H1 (cell line): ENCODE measurements around the gene SDF2. TPM values are rescaled to one million over a fixed set of nuclear protein-coding genes. Genes with fewer than 3 reads are reported as not detected.

Experiments
- CTCF ChIA-PET: fragments of 300-600 bp; sonication (Branson Sonifier 250); formaldehyde crosslinking; loops from one replicate; lab custom pipeline; 2021; ENCODE audit not compliant: partially characterized antibody; lab: Charles Lee
- POLR2A ChIA-PET: fragments of 300-600 bp; sonication (Branson Sonifier 250); formaldehyde crosslinking; loops from one replicate; lab custom pipeline; 2021; ENCODE audit warnings: inconsistent platforms; ENCODE audit not compliant: partially characterized antibody; lab: Charles Lee
- DNase-seq, 2 experiments: peaks; one replicate each; pipeline versions ENCODE4 v3.0.0 to v3.0.0-alpha.2; 2010 to 2022; ENCODE audit warnings: low spot score in 2 of 2, low read depth in 1 of 2, mixed read lengths in 1 of 2
- FAIRE-seq: peaks from 2 replicates; lab custom pipeline; 2011; peaks lifted over from hg19 to GRCh38; lab: Jason Lieb, UNC
- H2AFZ ChIP-seq: 2 replicates; pipeline ENCODE4 v1.8.1; 2012; ENCODE audit warnings: low read length, inconsistent platforms
- H2AK5ac ChIP-seq: 2 replicates; pipeline ENCODE4 v1.6.1; 2013; ENCODE audit warnings: low read depth, low read length
- H2BK120ac ChIP-seq: replicated peaks from 2 replicates; pipeline ENCODE3; 2013; ENCODE audit warnings: low read depth, low read length, inconsistent platforms
- H2BK12ac ChIP-seq: 2 replicates; pipeline ENCODE4 v1.6.1; 2013; ENCODE audit warnings: low read depth, low read length
- H2BK15ac ChIP-seq: 2 replicates; pipeline ENCODE4 v1.6.1; 2013; ENCODE audit warnings: low read length
- H2BK20ac ChIP-seq: 2 replicates; pipeline ENCODE4 v1.6.1; 2013; ENCODE audit warnings: low read length
- H2BK5ac ChIP-seq: 2 replicates; pipeline ENCODE4 v1.6.1; 2013; ENCODE audit warnings: low read depth, low read length
- H3K14ac ChIP-seq: 2 replicates; pipeline ENCODE4 v1.6.1; 2013; ENCODE audit warnings: inconsistent platforms; ENCODE audit not compliant: insufficient read length
- H3K18ac ChIP-seq: 2 replicates; pipeline ENCODE4 v1.6.1; 2013; ENCODE audit warnings: low read length; ENCODE audit errors: extremely low read depth
- H3K23ac ChIP-seq: 2 replicates; pipeline ENCODE4 v1.6.1; 2013; ENCODE audit warnings: inconsistent platforms; ENCODE audit not compliant: insufficient read length
- H3K23me2 ChIP-seq: 2 replicates; pipeline ENCODE4 v1.6.1; 2013; ENCODE audit warnings: low read depth, low read length
- H3K27ac ChIP-seq: 2 replicates; pipeline ENCODE4 v1.6.1; 2011; ENCODE audit warnings: low read depth, low read length, inconsistent platforms
- H3K27me3 ChIP-seq, 4 experiments: replicated peaks in 1 of 4; 1 replicate in 1 of 4; 2 replicates in 3 of 4; pipeline versions ENCODE4 v1.6.1 to v1.8.1; 2011 to 2013; ENCODE audit warnings: low read length in 3 of 4, mild to moderate bottlenecking in 3 of 4, inconsistent platforms in 2 of 4, mixed read lengths in 2 of 4, moderate library complexity in 1 of 4; ENCODE audit not compliant: control insufficient read depth in 3 of 4, insufficient read depth in 3 of 4; ENCODE audit errors: extremely low read depth in 1 of 4
- H3K36me3 ChIP-seq, 4 experiments: 2 replicates each; pipeline versions ENCODE4 v1.6.1 to v1.8.1; 2011 to 2013; ENCODE audit warnings: mild to moderate bottlenecking in 4 of 4, low read length in 3 of 4, moderate library complexity in 2 of 4, control low read depth in 1 of 4, inconsistent platforms in 1 of 4; ENCODE audit not compliant: insufficient read depth in 4 of 4, control insufficient read depth in 2 of 4
- H3K4ac ChIP-seq: replicated peaks from 2 replicates; pipeline ENCODE3; 2013; ENCODE audit warnings: low read length, low read depth, mixed read lengths, inconsistent platforms; ENCODE audit not compliant: insufficient read length
- H3K4me1 ChIP-seq, 4 experiments: replicated peaks in 1 of 4; 1 replicate in 1 of 4; 2 replicates in 3 of 4; pipeline versions ENCODE4 v1.6.1 to v1.8.1; 2011 to 2013; ENCODE audit warnings: low read length in 3 of 4, inconsistent platforms in 2 of 4, mixed read lengths in 1 of 4; ENCODE audit not compliant: insufficient read depth in 4 of 4, control insufficient read depth in 3 of 4
- H3K4me2 ChIP-seq, 2 experiments: 2 replicates each; pipeline versions ENCODE4 v1.6.1 to v1.8.1; 2011 to 2013; ENCODE audit warnings: low read depth in 2 of 2, low read length in 2 of 2, control low read depth in 1 of 2, inconsistent platforms in 1 of 2, mild to moderate bottlenecking in 1 of 2; ENCODE audit not compliant: insufficient read depth in 1 of 2
- H3K4me3 ChIP-seq, 4 experiments: fragments of 200-600, 300-600 bp in 1 of 4; sonication (generic), shearing (Covaris generic), sonication (Bioruptor Twin) in 1 of 4; 2 replicates each; pipeline versions ENCODE4 v1.5.1 to v1.8.1; 2011 to 2016; ENCODE audit warnings: low read length in 4 of 4, low read depth in 3 of 4, control low read depth in 2 of 4, inconsistent platforms in 2 of 4, mild to moderate bottlenecking in 2 of 4, mixed read lengths in 1 of 4, moderate library complexity in 1 of 4; ENCODE audit not compliant: insufficient read depth in 2 of 4; ENCODE audit errors: extremely low read depth in 1 of 4
- H3K56ac ChIP-seq: replicated peaks from 2 replicates; pipeline ENCODE3; 2013; ENCODE audit warnings: low read depth, mild to moderate bottlenecking, mixed read lengths, low read length, inconsistent platforms; ENCODE audit not compliant: insufficient read length
- H3K79me1 ChIP-seq: 2 replicates; pipeline ENCODE4 v1.6.1; 2013; ENCODE audit warnings: low read depth, low read length, control low read depth
- H3K79me2 ChIP-seq, 2 experiments: 2 replicates each; pipeline versions ENCODE4 v1.6.1 to v1.8.1; 2012 to 2013; ENCODE audit warnings: low read length in 2 of 2, mild to moderate bottlenecking in 2 of 2, inconsistent platforms in 1 of 2; ENCODE audit not compliant: insufficient read depth in 2 of 2, control insufficient read depth in 1 of 2
- H3K9ac ChIP-seq, 4 experiments: replicated peaks in 1 of 4; 1 replicate in 1 of 4; 2 replicates in 3 of 4; pipeline versions ENCODE4 v1.6.1 to v1.8.1; 2011 to 2013; ENCODE audit warnings: low read depth in 3 of 4, low read length in 3 of 4, control low read depth in 2 of 4, mild to moderate bottlenecking in 2 of 4, moderate library complexity in 2 of 4, inconsistent platforms in 1 of 4; ENCODE audit errors: extremely low read depth in 1 of 4
- H3K9me3 ChIP-seq, 2 experiments: 2 replicates each; pipeline versions ENCODE4 v1.6.1 to v1.8.1; 2012 to 2013; ENCODE audit warnings: mild to moderate bottlenecking in 2 of 2, moderate library complexity in 2 of 2, control low read depth in 1 of 2, inconsistent platforms in 1 of 2, low read depth in 1 of 2, low read length in 1 of 2, mixed read lengths in 1 of 2; ENCODE audit not compliant: insufficient read depth in 2 of 2
- H4K20me1 ChIP-seq, 2 experiments: replicated peaks in 1 of 2; 2 replicates each; pipeline versions ENCODE3 to v1.8.1; 2011 to 2013; ENCODE audit warnings: inconsistent platforms in 2 of 2, low read length in 2 of 2, mild to moderate bottlenecking in 1 of 2; ENCODE audit not compliant: insufficient read depth in 2 of 2, control insufficient read depth in 1 of 2
- H4K5ac ChIP-seq: 2 replicates; pipeline ENCODE4 v1.6.1; 2013; ENCODE audit warnings: low read length, low read depth, mixed read lengths, inconsistent platforms; ENCODE audit not compliant: insufficient read length
- H4K8ac ChIP-seq: 2 replicates; pipeline ENCODE4 v1.8.0; 2013; ENCODE audit warnings: mild to moderate bottlenecking, moderate library complexity, low read length, inconsistent platforms; ENCODE audit not compliant: insufficient read depth; ENCODE audit errors: extremely low read depth
- H4K91ac ChIP-seq: replicated peaks from 2 replicates; pipeline ENCODE3; 2013; ENCODE audit warnings: low read length, mixed read lengths, inconsistent platforms; ENCODE audit not compliant: insufficient read length
- BCL11A ChIP-seq, 2 experiments: IDR thresholded peaks; one replicate each; pipeline ENCODE4 v1.6.1; 2011; ENCODE audit warnings: low read depth in 2 of 2, low read length in 2 of 2, mild to moderate bottlenecking in 2 of 2
- CEBPB ChIP-seq: IDR thresholded peaks from 2 replicates; pipeline ENCODE4 v1.6.1; 2012; ENCODE audit warnings: low read depth, low read length
- CTBP2 ChIP-seq: IDR thresholded peaks from 2 replicates; pipeline ENCODE4 v1.7.0; 2011; ENCODE audit warnings: borderline replicate concordance, mild to moderate bottlenecking, moderate library complexity, mixed read lengths, low read length; ENCODE audit not compliant: insufficient read depth, insufficient read length
- JUND ChIP-seq: IDR thresholded peaks from 2 replicates; pipeline ENCODE4 v1.6.1; 2011; ENCODE audit warnings: mild to moderate bottlenecking, improper control_type of control experiment, low read length
- KDM1A ChIP-seq: fragments of 200-600, 300-600 bp; sonication (generic); IDR thresholded peaks from 2 replicates; pipeline ENCODE4 v1.7.1; 2016; ENCODE audit warnings: mild to moderate bottlenecking, low read length, borderline replicate concordance
- KDM4A ChIP-seq: IDR thresholded peaks from one replicate; pipeline ENCODE4 v1.7.1; 2012; ENCODE audit warnings: low read depth, mild to moderate bottlenecking, moderate library complexity, low read length, inconsistent platforms; ENCODE audit not compliant: severe bottlenecking
- MAFK ChIP-seq: IDR thresholded peaks from 2 replicates; pipeline ENCODE4 v1.6.1; 2012; ENCODE audit warnings: low read depth, mild to moderate bottlenecking, improper control_type of control experiment, low read length
- POLR2AphosphoS5 ChIP-seq: IDR thresholded peaks from 2 replicates; pipeline ENCODE4 v1.6.1; 2011; ENCODE audit warnings: low read depth, low read length
- RNF2 ChIP-seq: fragments of 200-900, 300-1000 bp; sonication (generic); IDR thresholded peaks from 2 replicates; pipeline ENCODE4 v1.7.1; 2016; ENCODE audit warnings: borderline replicate concordance, low read depth, mild to moderate bottlenecking, antibody characterized with exemption, low read length; ENCODE audit not compliant: poor library complexity, severe bottlenecking; ENCODE audit errors: missing control alignments
- SIN3A ChIP-seq, 2 experiments: IDR thresholded peaks in 1 of 2; conservative IDR thresholded peaks in 1 of 2; 2 replicates each; pipeline ENCODE4 v1.6.1; 2011 to 2012; ENCODE audit warnings: low read length in 2 of 2, improper control_type of control experiment in 1 of 2, low read depth in 1 of 2, mild to moderate bottlenecking in 1 of 2
- SP1 ChIP-seq: IDR thresholded peaks from 2 replicates; pipeline ENCODE4 v1.6.1; 2011; ENCODE audit warnings: low read depth, low read length
- TAF7 ChIP-seq: optimal IDR thresholded peaks from 2 replicates; pipeline ENCODE3; 2011; ENCODE audit warnings: low read depth, mild to moderate bottlenecking, inconsistent platforms, low read length, moderate library complexity, borderline replicate concordance
- WGBS, 2 experiments: shearing (Covaris generic) in 1 of 2; methylation state at CpG; one replicate each; pipeline versions ENCODE4 v1.1.6 to v1.1.7; 2013 to 2015; ENCODE audit warnings: low lambda C conversion rate in 2 of 2, mixed read lengths in 2 of 2, inconsistent platforms in 1 of 2, low coverage in 1 of 2, missing lambda C conversion rate in 1 of 2; ENCODE audit not compliant: insufficient replicate concordance in 2 of 2, insufficient coverage in 1 of 2, insufficient read length in 1 of 2; ENCODE audit errors: extremely low coverage in 1 of 2, missing lambda C conversion rate in 1 of 2; 5-methylcytosine and 5-hydroxymethylcytosine counted together
- polyA plus RNA-seq, 7 experiments: library from polyadenylated mRNA; depleted of rRNA in 3 of 7; stranded (reverse) in 5 of 7; unstranded in 2 of 7; fragments of >200 nt in 5 of 7; fragments of 200-250 nt in 2 of 7; gene quantifications; 1 replicate in 5 of 7; 2 replicates in 1 of 7; 4 replicates in 1 of 7; pipeline versions ENCODE4 v1.2.1 to v1.2.3, GENCODE V29; 2011 to 2013; ENCODE audit warnings: missing spikeins in 2 of 7, mixed read lengths in 2 of 7
- total RNA-seq: library from RNA; stranded (reverse); fragmentation: NEBNext Ultra II Directional; extraction: Animal tissue kit (Norgen Biotek cat#: 25700); gene quantifications from 2 replicates; pipeline ENCODE4 v1.2.1, GENCODE V29; 2021

The SDF2 gene
- total and polyA plus RNA-seq, 2 of the 8 experiments (the other 6 are each of a cell fraction or from before 2014, with no cell fraction given) = 44.8 to 65.4 TPM

- Histone ChIP-seq H2BK120ac (no peak overlapping the region), H3K4ac (no peak overlapping the region), H3K79me2 (no peaks in the 10 kb centered on the region), H4K20me1 (peaks cover 2 to 5% of the 10 kb centered on the region in 2 experiments), H2BK5ac (no peak overlapping the region), H3K79me1 (0 out of 2 replicates have a peak, but pooled peaks cover 2% of the 10 kb centered on the region), H3K27me3 (no peaks in the 10 kb centered on the region), H3K18ac (no peak overlapping the region), H2BK15ac (no peak overlapping the region), H2BK20ac (no peak overlapping the region), H4K91ac (no peak overlapping the region), H4K5ac (no peak overlapping the region), H3K9me3 (no peaks in the 10 kb centered on the region), H3K23ac (no peak overlapping the region), H3K4me3 (no peak overlapping the region), H3K9ac (no peak overlapping the region), H3K23me2 (no peaks in the 10 kb centered on the region), H2BK12ac (no peak overlapping the region), H3K56ac (no peak overlapping the region), H3K14ac (no peak overlapping the region), H3K36me3 (peaks cover 57 to 89% (median 79%) of the 10 kb centered on the region in 4 experiments), H3K4me2 (no peak overlapping the region), H2AK5ac (no peak overlapping the region), H2AFZ (no peak overlapping the region), H3K4me1 (no peaks in the 10 kb centered on the region), H4K8ac (no peak overlapping the region; the same call in 1 of the 2 replicates), H3K27ac (no peak overlapping the region)
- CTCF ChIA-PET = interaction anchor here (0.6 to 6.0 kb wide), 2 partner anchors 15 to 220 kb away, joined by 3 to 45 read pairs; partner anchors contain the start of gene SPAG5
- WGBS, 2 experiments = 89% methylated on average over 4 of the region's 4 CpGs; no CpG with 5 or more reads in 1 of the 2 experiments
- FAIRE-seq = no peak
- POLR2A ChIA-PET = interaction anchor here (0.7 to 14.8 kb wide), 9 partner anchors 9 to 76 kb away, joined by 3 to 163 read pairs (median 4); partner anchors contain the start of genes SDF2 and SUPT6H
- DNase-seq = no peak
- no peak for TF ChIP-seq BCL11A (IDR thresholded peaks at IDR 0.05; ENCODE audit: low read depth in 2 of 2, low read length in 2 of 2)
- no peak for TF ChIP-seq MAFK
- TF ChIP-seq CTBP2 = no peak
- TF ChIP-seq POLR2AphosphoS5 = no peak
- TF ChIP-seq SIN3A (conservative IDR thresholded peaks at IDR 0.05 in 1 of 2, IDR thresholded peaks at IDR 0.05 in 1 of 2; ENCODE audit: low read depth in 1 of 2, low read length in 2 of 2) = no peak
- no peak for TF ChIP-seq CEBPB
- no peak for TF ChIP-seq KDM4A
- TF ChIP-seq SP1 = no peak
- TF ChIP-seq KDM1A = no peak
- TF ChIP-seq TAF7 = no peak
- TF ChIP-seq RNF2 = no peak
- TF ChIP-seq JUND = no peak
These were observed 46.3 kb downstream of the SDF2 start for GRCh38 chr17:28615260-28615940.
